Right hindlimb (tissue), 1 donor: ENCODE results near the gene PIMREG.
A peak's percentile ranks its signal among the peaks of the same experiment; 100 is the strongest.

Experiments
- DNase-seq: peaks from one replicate; pipeline ENCODE4 v3.0.0-alpha.2; 2018

The PIMREG gene, protein sequence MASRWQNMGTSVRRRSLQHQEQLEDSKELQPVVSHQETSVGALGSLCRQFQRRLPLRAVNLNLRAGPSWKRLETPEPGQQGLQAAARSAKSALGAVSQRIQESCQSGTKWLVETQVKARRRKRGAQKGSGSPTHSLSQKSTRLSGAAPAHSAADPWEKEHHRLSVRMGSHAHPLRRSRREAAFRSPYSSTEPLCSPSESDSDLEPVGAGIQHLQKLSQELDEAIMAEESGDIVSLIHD

GRCh38 chr17:6443692-6444570 lies at the start of gene PIMREG:
Gene PIMREG (plus strand): TSS chr17:6444455. CDS start chr17:6445111, 656 bp downstream.
- DNase-seq: peak; percentile 98

DNA sequence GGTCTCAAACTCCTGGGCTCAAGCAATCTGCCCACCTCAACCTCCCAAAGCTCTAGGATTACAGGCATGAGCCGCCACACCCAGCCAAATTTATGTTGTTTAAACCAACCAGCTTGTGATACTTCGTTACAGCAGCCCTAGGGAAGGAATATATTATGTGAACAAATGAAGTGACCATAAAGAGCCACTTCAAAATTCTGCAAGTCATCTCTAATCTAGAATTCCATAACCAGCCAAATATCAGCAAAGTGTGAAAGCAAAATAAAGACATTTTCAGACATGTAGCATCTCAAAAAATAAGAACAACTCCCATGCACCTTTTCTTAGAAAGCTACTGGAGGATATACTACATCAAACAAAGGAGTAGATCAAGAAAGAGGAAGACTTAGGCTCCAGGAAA lies 45.3 kb upstream of the PIMREG start:
- no peak for DNase-seq

GRCh38 chr17:6402258-6402657 lies 42.0 kb upstream of the PIMREG start:
- DNase-seq: no peak

DNA sequence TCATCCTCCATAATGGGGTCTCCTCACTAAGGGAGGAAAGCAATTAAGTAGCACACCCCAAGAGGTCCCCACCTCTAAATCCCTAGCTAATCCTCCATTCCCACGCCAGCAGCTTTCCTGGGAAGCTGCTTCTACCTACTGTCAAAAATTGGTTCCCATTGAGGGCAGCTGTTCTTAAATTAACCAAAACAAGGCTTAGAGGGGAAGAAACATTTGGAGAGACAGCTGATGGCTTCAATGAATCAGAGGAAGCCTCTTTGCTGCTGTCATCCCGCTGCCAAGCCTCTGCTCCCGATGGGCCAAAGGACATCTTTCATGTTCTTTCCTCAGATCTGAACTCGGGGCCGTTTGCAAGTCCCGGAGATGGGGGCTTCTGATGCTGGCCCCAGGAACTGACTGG lies 36.0 kb upstream of the PIMREG start:
- DNase-seq: no peak

GRCh38 chr17:6408735-6409134 lies 35.5 kb upstream of the PIMREG start:
- no peak for DNase-seq

DNA sequence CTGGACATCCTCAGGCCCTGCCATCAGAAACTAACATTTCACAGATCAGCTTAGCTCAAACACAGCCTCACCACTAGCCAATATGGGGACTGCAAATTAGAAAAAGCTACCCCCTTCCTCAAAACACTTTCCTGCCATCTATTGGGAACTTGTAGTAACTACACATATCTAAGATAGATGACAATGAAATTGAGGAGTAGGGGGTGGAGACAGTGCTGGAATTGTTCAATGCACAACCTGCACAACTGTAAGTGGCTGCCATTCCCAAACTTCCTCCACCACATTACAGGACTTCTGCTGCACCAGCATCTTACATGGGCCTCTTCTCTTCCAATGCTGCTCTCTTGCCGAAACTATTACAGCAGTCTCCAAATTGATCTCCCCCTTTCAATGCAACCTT lies 31.2 kb upstream of the PIMREG start:
- DNase-seq: no peak

DNA sequence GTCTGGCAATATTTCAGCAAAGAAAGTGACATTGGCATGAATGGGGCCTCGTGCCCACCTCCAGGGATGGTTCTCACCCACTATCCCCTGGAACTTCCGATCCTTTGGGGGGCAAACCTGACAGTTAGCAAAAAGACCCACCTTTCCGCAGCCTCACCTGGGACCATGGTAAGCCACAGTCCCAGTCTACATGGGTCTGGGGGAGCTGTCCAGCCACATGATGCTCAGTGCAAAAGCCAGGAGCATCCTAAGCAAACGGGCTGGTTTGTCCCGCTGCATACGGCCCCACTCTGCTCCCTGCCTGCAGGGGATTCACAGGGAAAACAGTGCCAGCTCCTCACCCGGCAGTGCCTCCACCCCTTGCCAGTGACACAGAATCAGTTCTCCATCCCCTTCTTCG lies 28.6 kb upstream of the PIMREG start:
- no peak for DNase-seq

GRCh38 chr17:6420173-6420641 lies 24.0 kb upstream of the PIMREG start:
- no peak for DNase-seq

- DNase-seq: peak; percentile 79
These were observed 22.3 kb upstream of the PIMREG start for GRCh38 chr17:6421700-6422604.

GRCh38 chr17:6422654-6423241 lies 21.5 kb upstream of the PIMREG start:
- no peak for DNase-seq

DNA sequence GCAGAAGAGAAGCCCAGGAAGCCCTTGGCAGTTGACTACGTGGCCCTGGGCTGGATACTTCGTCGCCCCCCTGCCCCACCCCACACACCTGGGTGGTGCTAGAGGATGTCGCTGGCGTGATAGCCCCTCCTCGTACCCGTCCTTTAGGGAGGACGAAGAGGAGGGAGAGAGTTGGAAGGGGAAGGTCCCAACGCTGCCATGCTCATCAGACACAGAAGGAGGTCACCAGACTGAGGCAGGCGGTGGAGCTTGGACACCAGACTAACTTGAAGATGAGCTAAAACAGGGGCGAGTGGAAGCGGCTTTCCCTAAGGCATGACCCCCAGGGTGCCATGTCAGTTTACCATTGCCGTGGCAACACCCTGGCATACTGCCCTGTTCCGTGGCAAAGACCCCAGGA lies 20.3 kb upstream of the PIMREG start:
- no peak for DNase-seq

- no peak for DNase-seq
These were observed 18.8 kb upstream of the PIMREG start for GRCh38 chr17:6425407-6425806.

DNA sequence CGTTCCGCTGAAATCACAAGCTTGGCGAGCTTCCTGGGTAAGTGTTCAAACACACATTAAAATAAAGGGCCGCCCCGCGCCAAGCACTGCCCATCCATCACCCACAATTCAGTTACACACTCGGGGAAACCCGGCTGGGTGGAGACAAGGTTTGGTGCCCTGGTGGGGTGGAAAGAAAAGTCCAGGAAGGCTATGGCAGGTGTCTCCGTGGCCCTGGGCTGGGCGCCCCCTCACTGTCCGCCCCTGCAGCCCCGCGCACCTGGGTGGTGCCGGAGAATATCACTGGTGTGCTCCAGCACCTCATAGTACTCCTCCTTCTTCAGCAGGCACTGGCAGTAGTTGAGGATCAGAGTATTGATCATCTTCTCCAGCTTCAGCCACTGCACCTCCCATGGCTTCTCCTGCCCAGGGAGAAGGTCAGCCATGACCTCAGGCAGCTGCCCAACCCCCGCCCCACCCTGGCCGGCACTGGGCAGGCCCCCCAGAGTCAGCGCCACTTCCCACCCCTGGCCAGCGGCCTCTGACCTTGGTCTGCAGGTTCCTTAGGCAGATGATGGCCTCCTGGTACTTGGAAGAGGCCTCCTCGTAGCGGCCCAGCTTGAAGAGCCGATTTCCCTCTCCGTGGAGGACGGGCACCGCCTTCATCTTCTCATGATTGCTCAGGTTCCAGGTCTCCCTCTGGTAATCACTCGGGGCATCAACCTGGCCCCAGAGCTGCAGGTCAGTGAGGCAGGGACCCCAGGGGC lies 17.7 kb upstream of the PIMREG start:
- DNase-seq: no peak

GRCh38 chr17:6427279-6427781 lies 16.9 kb upstream of the PIMREG start:
- DNase-seq: no peak

- DNase-seq: no peak
These were observed 15.9 kb upstream of the PIMREG start for GRCh38 chr17:6428207-6428965.

DNA sequence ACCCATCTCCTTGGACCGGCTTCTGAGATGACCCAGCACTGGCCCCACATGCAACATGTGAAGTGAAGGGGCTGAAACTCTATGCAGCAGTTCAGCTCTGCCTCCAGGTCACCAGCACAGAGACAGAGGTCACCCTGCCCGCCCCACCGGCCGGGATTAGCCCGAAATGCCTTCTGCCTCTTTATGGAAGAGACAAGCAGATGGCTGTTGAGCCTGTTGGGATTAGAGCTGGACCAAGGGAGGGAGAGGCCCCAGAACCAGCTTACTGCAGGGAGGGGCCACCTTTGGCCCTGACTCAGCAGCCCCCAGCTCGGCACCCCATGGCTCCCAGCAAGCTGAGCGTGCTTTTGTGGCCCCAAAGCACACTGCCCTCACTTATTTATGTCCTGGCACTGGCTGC lies 15.0 kb upstream of the PIMREG start:
- no peak for DNase-seq

GRCh38 chr17:6430769-6431168 lies 13.5 kb upstream of the PIMREG start:
- DNase-seq: no peak

- DNase-seq: no peak
These were observed 9.2 kb upstream of the PIMREG start, which contains the start of gene AIPL1 for GRCh38 chr17:6435051-6435450. Gene AIPL1 (minus strand): TSS chr17:6435121. CDS start chr17:6435104, 17 bp downstream.

- DNase-seq: peak; percentile 59
These were observed 8.3 kb upstream of the PIMREG start for GRCh38 chr17:6435968-6436367.

DNA sequence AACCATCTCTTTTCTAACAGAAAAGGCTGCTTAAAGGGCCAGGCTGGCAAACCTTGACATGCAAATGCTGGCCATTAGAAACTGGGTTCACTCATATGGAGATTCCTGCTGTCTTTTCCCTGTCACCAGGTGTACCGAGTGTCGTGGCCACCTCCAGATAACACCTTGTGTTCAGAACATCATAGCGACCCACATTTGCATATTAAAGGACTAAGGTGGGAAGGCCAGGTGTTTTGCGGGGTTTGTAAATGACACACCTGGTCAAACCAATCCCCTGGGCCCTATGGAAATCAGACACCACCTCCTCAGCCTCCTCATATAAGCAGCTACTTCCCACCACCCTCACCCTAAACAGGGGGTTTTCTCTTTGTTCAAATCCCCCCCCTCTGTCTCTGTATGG lies 6.8 kb upstream of the PIMREG start:
- DNase-seq: no peak

DNA sequence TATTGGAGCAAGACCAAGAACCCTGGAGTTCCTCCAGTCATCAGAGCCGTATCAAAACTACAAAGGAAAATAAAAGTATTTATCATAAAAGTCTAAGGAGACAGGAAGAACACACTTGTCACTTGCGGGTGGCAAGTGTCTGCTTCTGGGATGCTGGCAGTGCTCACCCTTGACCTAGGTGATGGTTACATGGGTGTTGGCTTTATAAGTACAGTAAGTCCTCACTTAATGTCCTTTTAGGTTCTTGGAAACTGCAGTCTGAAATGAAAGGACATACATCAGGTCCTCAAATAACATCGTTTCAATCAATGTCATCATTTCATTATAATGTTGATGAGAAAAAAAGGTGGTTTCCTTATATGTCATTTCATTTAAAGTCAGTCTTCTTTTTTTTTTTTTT lies 6.3 kb upstream of the PIMREG start:
- no peak for DNase-seq
